GM23248 (cell line): ENCODE measurements around the gene HHLA2. TPM values are rescaled to one million over a fixed set of nuclear protein-coding genes. Genes with fewer than 3 reads are reported as not detected.
A peak's percentile ranks its signal among the peaks of the same experiment; 100 is the strongest.

Experiments
- DNase-seq: peaks from one replicate; pipeline ENCODE4 v3.0.0-alpha.2; 2015
- H2AFZ ChIP-seq: fragments of 200-600 bp; sonication (generic); 2 replicates; pipeline ENCODE4 v1.6.1; 2016; ENCODE audit warnings: antibody characterized with exemption
- H3F3A ChIP-seq: fragments of 200-600 bp; sonication (generic); 2 replicates; pipeline ENCODE4 v1.6.1; 2016; ENCODE audit warnings: mild to moderate bottlenecking, antibody characterized with exemption, mixed run types; ENCODE audit not compliant: insufficient read depth
- H3K27ac ChIP-seq: fragments of 200-600 bp; sonication (generic); 2 replicates; pipeline ENCODE4 v1.5.1; 2016; ENCODE audit warnings: mild to moderate bottlenecking
- H3K27me3 ChIP-seq: fragments of 200-600 bp; sonication (generic); replicated peaks from 2 replicates; pipeline ENCODE4 v1.6.1; 2016; ENCODE audit warnings: mild to moderate bottlenecking; ENCODE audit not compliant: insufficient read depth
- H3K36me3 ChIP-seq: fragments of 200-600 bp; sonication (generic); 2 replicates; pipeline ENCODE4 v1.6.1; 2016; ENCODE audit warnings: low read depth, mild to moderate bottlenecking
- H3K4me1 ChIP-seq: fragments of 200-600 bp; sonication (generic); 2 replicates; pipeline ENCODE4 v1.6.1; 2016; ENCODE audit warnings: mild to moderate bottlenecking; ENCODE audit not compliant: insufficient read depth
- H3K4me2 ChIP-seq: fragments of 200-600 bp; sonication (generic); one replicate; pipeline ENCODE4 v1.6.1; 2016; ENCODE audit warnings: mild to moderate bottlenecking; ENCODE audit not compliant: unreplicated experiment
- H3K4me3 ChIP-seq: fragments of 200-600 bp; sonication (generic); 2 replicates; pipeline ENCODE4 v1.5.1; 2016; ENCODE audit warnings: mild to moderate bottlenecking
- H3K79me2 ChIP-seq: fragments of 200-600 bp; sonication (generic); 2 replicates; pipeline ENCODE4 v1.6.1; 2016; ENCODE audit warnings: mild to moderate bottlenecking; ENCODE audit not compliant: insufficient read depth
- H3K9ac ChIP-seq: fragments of 200-600 bp; sonication (generic); 2 replicates; pipeline ENCODE4 v1.6.1; 2016; ENCODE audit warnings: mild to moderate bottlenecking
- H3K9me2 ChIP-seq: fragments of 200-600 bp; sonication (generic); 2 replicates; pipeline ENCODE4 v1.6.1; 2016; ENCODE audit warnings: mixed run types, mild to moderate bottlenecking, moderate library complexity; ENCODE audit not compliant: insufficient read depth
- H3K9me3 ChIP-seq: fragments of 200-600 bp; sonication (generic); one replicate; pipeline ENCODE4 v1.6.1; 2017; ENCODE audit warnings: low read depth
- H4K20me1 ChIP-seq: fragments of 200-600 bp; sonication (generic); 2 replicates; pipeline ENCODE4 v1.6.0; 2016; ENCODE audit not compliant: insufficient read depth
- EZH2 ChIP-seq: fragments of 200-600 bp; sonication (generic); IDR thresholded peaks from 2 replicates; pipeline ENCODE4 v1.6.1; 2018; ENCODE audit warnings: antibody characterized with exemption, mild to moderate bottlenecking; ENCODE audit not compliant: insufficient read depth, poor library complexity, severe bottlenecking
- EZH2phosphoT487 ChIP-seq: fragments of 200-600 bp; sonication (generic); IDR thresholded peaks from 2 replicates; pipeline ENCODE4 v1.6.1; 2018; ENCODE audit warnings: antibody characterized with exemption, moderate library complexity, mild to moderate bottlenecking, low read depth; ENCODE audit not compliant: insufficient read depth
- WGBS, 2 experiments: methylation state at CpG; one replicate each; pipeline ENCODE4 v1.1.6; 2015 to 2017; ENCODE audit warnings: low lambda C conversion rate in 2 of 2, low coverage in 1 of 2; ENCODE audit errors: missing lambda C conversion rate in 2 of 2; 5-methylcytosine and 5-hydroxymethylcytosine counted together
- in situ Hi-C: fragments of 300-500 bp; cut with MboI; formaldehyde crosslinking; loops from 2 replicates; pipeline ENCODE4 v1.15.0; 2020
- polyA plus RNA-seq: library from polyadenylated mRNA; unstranded; fragments of >200 nt; fragmentation: Nextera tagmentation; extraction: Ambion mirVana; gene quantifications from 2 replicates; pipeline ENCODE4 v1.2.1, GENCODE V29; 2016
- total RNA-seq: library from RNA; depleted of rRNA; stranded (reverse); fragments of >200 nt; shearing (Covaris generic); gene quantifications from 2 replicates; pipeline ENCODE4 v1.2.3, GENCODE V29; 2014

Gene HHLA2
- total and polyA plus RNA-seq, 2 experiments from 2014 or later, result not detected

- no peaks in the 10 kb centered on the region for H3K27me3 ChIP-seq
- no peak overlapping the region for H2AFZ ChIP-seq
- 49 to 50% methylated on average over 9 of the region's 9 CpGs for WGBS, 2 experiments
- H3K4me2 ChIP-seq, result no peak overlapping the region
- H3K27ac ChIP-seq, result no peak overlapping the region
- no peaks in the 10 kb centered on the region for H3K4me1 ChIP-seq
- no peaks in the 10 kb centered on the region for H3K36me3 ChIP-seq
- no peaks in the 10 kb centered on the region for H4K20me1 ChIP-seq
- H3F3A ChIP-seq, result no peaks in the 10 kb centered on the region
- no peak for DNase-seq
- H3K79me2 ChIP-seq, result no peaks in the 10 kb centered on the region
- no peaks in the 10 kb centered on the region for H3K9me2 ChIP-seq
- no peak overlapping the region for H3K9ac ChIP-seq
- in situ Hi-C loops, result no loop called here
- no peaks in the 10 kb centered on the region for H3K9me3 ChIP-seq
- no peak overlapping the region for H3K4me3 ChIP-seq
- TF ChIP-seq EZH2 (no peak), EZH2phosphoT487 (no peak)
Measured at GRCh38 chr3:108300103-108300849, 3.9 kb downstream of the HHLA2 start.

- H3K79me2 ChIP-seq, result no peaks in the 10 kb centered on the region
- in situ Hi-C loops, result no loop called here
- no peak overlapping the region for H3K9ac ChIP-seq
- H2AFZ ChIP-seq, result no peak overlapping the region
- H3K4me1 ChIP-seq, result no peaks in the 10 kb centered on the region
- H3K9me2 ChIP-seq, result no peaks in the 10 kb centered on the region
- H3K9me3 ChIP-seq, result no peaks in the 10 kb centered on the region
- no peaks in the 10 kb centered on the region for H3K27me3 ChIP-seq
- H3K4me2 ChIP-seq, result no peak overlapping the region
- H3K36me3 ChIP-seq, result no peaks in the 10 kb centered on the region
- 71 to 73% methylated on average over 5 of the region's 5 CpGs for WGBS, 2 experiments
- no peak overlapping the region for H3K27ac ChIP-seq
- H3K4me3 ChIP-seq, result no peak overlapping the region
- DNase-seq, result peak; percentile 8
- H4K20me1 ChIP-seq, result no peaks in the 10 kb centered on the region
- no peaks in the 10 kb centered on the region for H3F3A ChIP-seq
- TF ChIP-seq EZH2phosphoT487, result no peak
- TF ChIP-seq EZH2, result no peak
Measured at GRCh38 chr3:108301695-108302404, 5.5 kb downstream of the HHLA2 start.

- Histone ChIP-seq H3K9me2 (no peaks in the 10 kb centered on the region), H3K9ac (no peak overlapping the region), H3K4me1 (no peaks in the 10 kb centered on the region), H3K4me2 (no peak overlapping the region), H3K9me3 (no peaks in the 10 kb centered on the region), H3K36me3 (no peaks in the 10 kb centered on the region), H3F3A (no peaks in the 10 kb centered on the region), H3K27ac (no peak overlapping the region), H3K27me3 (no peaks in the 10 kb centered on the region), H3K79me2 (no peaks in the 10 kb centered on the region), H3K4me3 (no peak overlapping the region), H4K20me1 (no peaks in the 10 kb centered on the region), H2AFZ (no peak overlapping the region)
- WGBS, 2 experiments, result 89 to 91% methylated on average over 4 of the region's 4 CpGs
- DNase-seq, result no peak
- in situ Hi-C loops, result no loop called here
- no peak for TF ChIP-seq EZH2
- no peak for TF ChIP-seq EZH2phosphoT487
Measured at GRCh38 chr3:108302570-108302969, 6.2 kb downstream of the HHLA2 start.

- TF ChIP-seq EZH2 (no peak), EZH2phosphoT487 (no peak)
- H2AFZ ChIP-seq, result no peak overlapping the region
- peak; percentile 16 for DNase-seq
Measured at GRCh38 chr3:108305484-108306172, 9.3 kb downstream of the HHLA2 start.

More at GRCh38 chr3:108305484-108306172, 9.3 kb downstream of the HHLA2 start:
- in situ Hi-C loops, result no loop called here
- no peaks in the 10 kb centered on the region for H3K36me3 ChIP-seq
- H3K27ac ChIP-seq, result no peak overlapping the region
- H3K27me3 ChIP-seq, result no peaks in the 10 kb centered on the region
- no peaks in the 10 kb centered on the region for H3K9me2 ChIP-seq
- H3F3A ChIP-seq, result no peaks in the 10 kb centered on the region
- H3K4me2 ChIP-seq, result no peak overlapping the region
- no peaks in the 10 kb centered on the region for H3K9me3 ChIP-seq
- no peaks in the 10 kb centered on the region for H3K4me1 ChIP-seq
- H3K4me3 ChIP-seq, result no peak overlapping the region
- no peak overlapping the region for H3K9ac ChIP-seq
- H3K79me2 ChIP-seq, result no peaks in the 10 kb centered on the region
- 37 to 41% methylated on average over 1 of the region's 1 CpG for WGBS, 2 experiments
- H4K20me1 ChIP-seq, result no peaks in the 10 kb centered on the region
